ENCODE data around the gene USP49.
A peak's percentile ranks its signal among the peaks of the same experiment; 100 is the strongest.

GRCh38 chr6:41878961-41879405 is 16.2 kb downstream of the USP49 start:
- TF ChIP-seq ZNF280B (CRISPR knock-in tag; IDR thresholded peaks at IDR 0.05; ENCODE audit: borderline replicate concordance) (no peak), ZNF10 (CRISPR knock-in tag; IDR thresholded peaks at IDR 0.05; ENCODE audit: borderline replicate concordance, low read depth) (no peak), ZNF24 (IDR thresholded peaks at IDR 0.05) (no peak), EP300 (IDR thresholded peaks at IDR 0.05; ENCODE audit: low read depth in 2 of 2, low read length in 2 of 2) (no peak), EP300 (CRISPR knock-in tag; IDR thresholded peaks at IDR 0.05; ENCODE audit: borderline replicate concordance) (no peak), FOSL1 (CRISPR knock-in tag; IDR thresholded peaks at IDR 0.05; ENCODE audit: borderline replicate concordance) (no peak), TP53 (CRISPR knock-in tag; conservative IDR thresholded peaks at IDR 0.05) (no peak), HNRNPUL1 (IDR thresholded peaks at IDR 0.05; ENCODE audit: low read depth, low read length) (no peak), ZNF670 (CRISPR knock-in tag; IDR thresholded peaks at IDR 0.05; ENCODE audit: borderline replicate concordance) (no peak), ZBTB33 (CRISPR knock-in tag; IDR thresholded peaks at IDR 0.05) (peak; percentile 70), POLR2AphosphoS2 (IDR thresholded peaks at IDR 0.05; ENCODE audit: low read depth, low read length) (no peak)
